Stimulated activated CD4-positive, alpha-beta T cell treated with anti-CD3 and anti-CD28 coated beads, Interleukin-12 subunit alpha, Interleukin-12 subunit beta, amount 100 ng/mL, for 48 hours (primary cell): ENCODE measurements around the gene DAPK1.

Experiments used
- DNase-seq, 3 donors: peaks; one replicate each; pipeline ENCODE4 v3.0.0-alpha.2; 2020; ENCODE audit warnings: low read depth in 2 of 3, low spot score in 1 of 3

The DAPK1 gene

GRCh38 chr9:87663556-87663955 lies 165.9 kb downstream of the DAPK1 start:
- no peak for DNase-seq

GRCh38 chr9:87664153-87665060 lies 166.7 kb downstream of the DAPK1 start:
- no peak for DNase-seq

DNA sequence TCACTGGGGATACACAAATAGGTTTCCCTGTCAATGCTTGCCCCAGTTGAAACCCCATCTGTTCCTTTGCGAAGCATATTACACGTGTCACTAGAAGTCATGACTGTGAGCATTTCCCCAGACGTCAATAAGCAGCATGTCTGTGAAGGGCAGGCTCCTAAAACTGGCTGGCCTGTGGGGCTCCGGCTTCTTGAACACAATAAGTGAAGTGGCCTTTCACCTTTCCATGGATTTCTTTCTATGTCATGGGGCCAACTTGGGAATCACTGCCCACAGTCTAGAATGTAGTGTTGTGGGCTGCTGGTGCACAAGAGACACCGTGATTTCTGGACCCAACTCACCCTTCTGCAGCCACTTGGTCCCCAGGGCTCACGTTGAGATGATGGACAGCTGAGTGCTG lies 167.8 kb downstream of the DAPK1 start:
- DNase-seq, result no peak

- no peak for DNase-seq
Observed at GRCh38 chr9:87667164-87667738, 169.6 kb downstream of the DAPK1 start.

GRCh38 chr9:87668222-87668621 lies 170.6 kb downstream of the DAPK1 start:
- no peak for DNase-seq

DNA sequence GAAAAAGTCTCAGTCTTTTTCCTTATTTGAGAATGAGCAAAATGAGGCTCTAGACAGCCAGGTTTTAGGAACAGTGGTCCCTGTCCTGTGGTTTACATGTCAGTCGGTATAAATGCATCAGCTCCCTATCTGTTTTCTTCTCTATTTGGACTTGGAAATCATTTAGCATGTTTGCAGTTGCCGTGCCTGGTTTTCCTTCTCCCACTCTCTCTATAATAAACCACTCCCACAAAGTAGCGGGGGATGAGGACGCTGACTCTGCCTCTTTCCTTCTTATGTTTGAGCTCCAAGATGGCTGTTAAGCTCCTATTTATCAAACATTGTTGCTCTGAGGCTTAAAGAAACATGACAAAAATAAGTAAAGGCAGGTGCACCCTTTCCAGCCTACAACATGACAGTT lies 171.1 kb downstream of the DAPK1 start:
- DNase-seq, result no peak

GRCh38 chr9:87670572-87671264 lies 173.1 kb downstream of the DAPK1 start:
- no peak for DNase-seq

DNA sequence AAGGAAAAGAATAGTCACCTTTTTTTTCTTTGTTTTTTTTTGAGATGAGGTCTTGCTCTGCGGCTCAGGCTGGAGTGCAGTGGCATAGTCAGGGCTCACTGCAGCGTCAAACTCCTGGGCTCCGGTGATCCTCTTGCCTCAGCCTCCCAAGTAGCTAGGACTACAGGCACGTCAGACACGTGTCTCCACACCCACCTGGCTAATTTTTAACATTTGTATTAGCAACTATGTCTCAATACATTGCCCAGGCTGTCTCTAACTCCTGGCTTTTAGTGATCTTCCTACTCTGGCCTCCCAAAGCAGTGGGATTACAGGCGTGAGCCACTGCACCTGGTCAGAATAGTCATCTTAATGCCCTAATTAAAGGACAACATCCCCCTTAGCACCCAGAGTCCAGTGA lies 173.8 kb downstream of the DAPK1 start:
- DNase-seq, result no peak

DNA sequence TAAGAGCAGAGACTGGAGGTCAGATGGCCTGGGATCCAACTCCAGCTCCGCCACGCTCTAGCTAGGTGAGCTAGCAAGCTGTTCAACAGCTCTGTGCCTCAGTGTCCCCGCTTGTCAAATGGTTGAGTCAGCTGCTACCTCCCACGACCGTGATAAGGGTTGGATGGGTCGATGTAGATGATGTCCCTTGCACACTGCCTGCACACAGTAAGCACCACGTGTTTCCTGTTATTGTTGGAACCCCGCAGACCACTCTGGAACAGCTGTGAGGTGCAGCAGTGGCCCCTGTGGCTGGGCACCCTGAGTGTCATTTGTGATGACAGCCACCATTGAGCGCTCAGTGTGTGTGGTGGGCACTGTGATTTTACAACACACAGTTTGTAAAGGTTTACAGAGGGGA lies 174.3 kb downstream of the DAPK1 start:
- DNase-seq, result no peak

DNA sequence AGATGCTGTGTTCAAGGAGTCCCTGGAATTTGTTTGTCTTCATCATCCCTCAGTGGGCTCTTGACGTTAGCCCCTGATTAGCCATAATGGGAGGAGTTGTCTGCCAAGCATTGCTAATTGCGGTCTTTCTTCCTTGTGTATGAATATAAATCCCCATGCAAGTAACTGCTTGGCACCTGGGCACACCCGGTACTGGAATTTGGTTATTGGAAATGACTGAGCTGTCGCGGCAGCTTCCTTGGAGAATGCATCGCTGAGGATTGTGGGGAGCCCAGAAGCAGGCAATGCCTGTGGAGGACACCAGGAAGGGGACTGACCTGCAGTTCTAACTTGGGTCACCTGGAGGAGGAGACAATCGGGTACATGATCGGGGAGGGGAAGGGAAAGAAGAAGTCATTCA lies 174.9 kb downstream of the DAPK1 start:
- DNase-seq, result no peak

GRCh38 chr9:87673446-87674120 lies 175.9 kb downstream of the DAPK1 start:
- no peak for DNase-seq

DNA sequence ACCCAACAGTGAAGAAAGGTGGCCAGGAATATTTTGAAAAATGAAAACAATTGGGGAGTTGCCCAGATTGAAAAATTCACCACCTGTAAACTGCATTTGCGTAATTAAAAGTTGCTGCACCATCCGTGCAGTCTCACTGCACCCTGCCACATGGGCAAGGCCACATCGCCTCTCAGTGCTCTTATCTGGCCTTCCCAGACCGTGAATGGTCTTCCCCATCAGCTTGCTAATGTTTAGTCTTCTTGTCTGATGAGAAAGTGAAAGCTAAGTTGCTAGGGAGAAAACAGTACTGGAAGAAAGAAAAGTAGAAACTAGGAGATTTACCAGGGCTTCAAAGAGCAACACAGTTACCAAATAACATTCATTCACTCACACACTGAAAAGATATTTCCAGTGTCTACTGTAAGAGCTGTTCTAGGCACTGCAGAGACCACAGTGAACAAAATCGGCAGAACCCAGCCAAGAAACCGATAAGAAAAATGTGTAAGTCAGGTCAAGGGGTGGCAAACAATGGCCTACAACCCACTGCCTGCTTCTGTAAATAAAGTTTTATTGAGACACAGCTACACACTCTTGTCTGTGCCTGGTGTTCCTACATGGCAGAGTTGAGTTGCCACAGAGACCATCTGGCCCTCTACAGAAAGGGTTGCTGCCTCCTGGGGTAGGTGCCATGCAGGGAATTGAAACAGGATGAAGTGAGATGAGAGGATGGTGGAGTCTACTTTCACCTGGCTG lies 177.1 kb downstream of the DAPK1 start:
- DNase-seq, result no peak

GRCh38 chr9:87675906-87676515 lies 178.3 kb downstream of the DAPK1 start:
- no peak for DNase-seq

GRCh38 chr9:87676976-87677775 lies 179.5 kb downstream of the DAPK1 start:
- DNase-seq, result no peak

GRCh38 chr9:87677776-87678587 lies 180.3 kb downstream of the DAPK1 start:
- DNase-seq, result no peak

DNA sequence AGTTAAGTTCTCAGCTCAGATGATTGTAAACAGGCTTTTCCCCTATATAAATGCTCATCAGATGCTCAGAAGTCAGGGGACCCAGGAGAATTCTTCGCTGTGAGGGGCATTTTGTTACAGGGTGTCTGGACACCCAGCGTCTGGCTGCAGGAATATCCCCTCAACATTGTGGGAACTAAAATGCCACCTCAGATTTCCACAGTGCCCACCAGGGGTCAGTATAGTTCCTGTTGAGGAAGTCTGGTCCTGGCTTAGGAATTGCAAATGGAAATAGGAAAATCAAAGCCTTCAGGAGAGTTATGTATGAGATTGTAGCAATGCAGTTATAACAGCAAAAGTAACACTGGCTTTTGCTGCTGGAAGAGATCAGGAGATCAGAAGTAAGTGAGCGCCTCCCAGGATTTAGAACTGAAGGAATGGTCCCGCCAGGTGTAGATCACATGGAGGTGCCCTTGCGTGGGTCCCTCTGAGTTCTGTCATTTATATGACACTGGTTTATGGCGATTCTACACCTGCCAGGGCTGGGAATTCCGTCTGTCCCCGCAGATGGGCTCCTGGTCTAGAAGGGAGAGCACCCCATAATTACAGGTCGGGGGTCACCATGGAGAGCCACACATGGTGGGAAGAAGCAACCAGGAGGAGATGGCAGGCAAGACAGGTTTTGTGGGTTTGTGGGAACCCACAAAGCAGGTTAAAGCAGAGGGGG lies 181.1 kb downstream of the DAPK1 start:
- DNase-seq, result peak in 1 of 3 donors; percentile 39

DNA sequence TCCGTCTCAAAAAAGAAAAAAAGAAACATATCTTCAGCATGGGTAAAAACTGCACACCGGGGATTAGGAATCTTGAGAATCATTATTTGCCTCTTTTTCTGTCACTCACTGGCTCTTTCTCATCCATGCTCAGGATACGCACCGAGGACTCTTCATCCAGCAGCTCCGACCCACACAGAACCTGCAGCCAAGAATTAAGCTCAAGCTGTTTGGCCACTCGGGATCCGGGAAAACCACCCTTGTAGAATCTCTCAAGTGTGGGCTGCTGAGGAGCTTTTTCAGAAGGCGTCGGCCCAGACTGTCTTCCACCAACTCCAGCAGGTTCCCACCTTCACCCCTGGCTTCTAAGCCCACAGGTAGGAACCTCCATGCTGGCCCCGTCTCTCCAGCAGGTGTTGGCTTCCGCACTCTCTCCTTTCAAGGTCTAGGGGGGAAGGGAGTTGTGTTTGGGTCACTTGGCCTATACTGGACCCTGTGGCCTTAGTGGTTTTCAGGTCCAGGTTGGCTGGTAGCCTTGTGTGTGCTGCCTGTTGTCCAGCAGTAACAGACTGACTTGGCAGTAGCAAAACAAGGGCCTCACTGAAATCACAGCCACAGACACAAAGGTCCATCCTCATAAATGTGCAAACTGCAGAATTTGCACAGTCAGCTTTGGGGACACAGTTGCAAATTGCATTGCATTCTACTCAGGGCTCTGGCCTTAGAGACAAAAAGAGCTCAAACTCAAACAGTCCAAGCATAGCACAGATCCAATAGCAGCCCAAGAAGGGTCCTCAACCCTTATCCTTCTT lies 183.8 kb downstream of the DAPK1 start:
- no peak for DNase-seq
